ENCODE data around the gene IQSEC2. TPM values are rescaled to one million over a fixed set of nuclear protein-coding genes. Genes with fewer than 3 reads are reported as not detected.

The IQSEC2 gene
- total RNA-seq, 1 experiment from 2014 or later: 20.7 TPM

- CTCF ChIA-PET: interaction anchor here (1.6 kb wide), 1 partner anchor 236 kb away, joined by 3 read pairs; no protein-coding TSS in a partner anchor
- Histone ChIP-seq H3K4me1 (ENCODE audit: control insufficient read depth in 1 of 2, insufficient read depth in 2 of 2, low read length in 2 of 2) (no peaks in the 10 kb centered on the region), H4K20me1 (ENCODE audit: insufficient read depth) (no peaks in the 10 kb centered on the region), H3K9me2 (ENCODE audit: insufficient read depth) (no peaks in the 10 kb centered on the region), H3K27me3 (ENCODE audit: insufficient read depth, low read length) (no peaks in the 10 kb centered on the region), H3K9ac (ENCODE audit: low read length) (no peak overlapping the region), H3K36me3 (ENCODE audit: control insufficient read depth in 1 of 2, insufficient read depth in 2 of 2, low read length in 2 of 2) (no peaks in the 10 kb centered on the region), H3K79me2 (ENCODE audit: insufficient read depth, low read length) (no peaks in the 10 kb centered on the region), H2AFZ (ENCODE audit: low read depth, low read length, poor library complexity, severe bottlenecking) (no peak overlapping the region), H3K4me3 (replicated peaks in 1 of 2; ENCODE audit: low read depth in 1 of 2, low read length in 2 of 2) (no peak overlapping the region), H3K4me2 (ENCODE audit: low read length) (no peak overlapping the region), H3K27ac (ENCODE audit: low read depth, low read length) (no peak overlapping the region), H3K9me3 (ENCODE audit: control insufficient read depth in 1 of 2, insufficient read depth in 1 of 2, low read depth in 1 of 2, low read length in 2 of 2) (no peaks in the 10 kb centered on the region)
- DNase-seq (ENCODE audit: low read depth, low spot score) (no peak), ATAC-seq (no peak)
- intact Hi-C loops (cut with micrococcal nuclease): no loop called here
- POLR2A ChIA-PET: no interaction called here
- TF ChIP-seq SRF (IDR thresholded peaks at IDR 0.05; ENCODE audit: low read depth): no peak
- TF ChIP-seq POLR2AphosphoS5 (IDR thresholded peaks at IDR 0.05; ENCODE audit: low read depth, low read length): no peak
- TF ChIP-seq EZH2 (IDR thresholded peaks at IDR 0.05): no peak
- TF ChIP-seq FOSL1 (IDR thresholded peaks at IDR 0.05; ENCODE audit: low read depth): no peak
- no peak for TF ChIP-seq POLR2A (IDR thresholded peaks at IDR 0.05; ENCODE audit: borderline replicate concordance, extremely low read depth, insufficient read depth, insufficient read length)
- no peak for TF ChIP-seq ZBTB33 (IDR thresholded peaks at IDR 0.05; ENCODE audit: extremely low read depth, insufficient replicate concordance, low read length)
- TF ChIP-seq MAX (IDR thresholded peaks at IDR 0.05): no peak
- no peak for TF ChIP-seq TCF7L2 (IDR thresholded peaks at IDR 0.05; ENCODE audit: borderline replicate concordance, extremely low read depth, insufficient read depth, insufficient read length)
- no peak for TF ChIP-seq ATF3 (IDR thresholded peaks at IDR 0.05)
- no peak for TF ChIP-seq ZFX (IDR thresholded peaks at IDR 0.05)
- TF ChIP-seq SP1 (IDR thresholded peaks at IDR 0.05; ENCODE audit: low read depth): no peak
- TF ChIP-seq SIN3A (IDR thresholded peaks at IDR 0.05; ENCODE audit: low read depth): no peak
- RAD21 ChIA-PET (ENCODE audit: low non-redundant PET in 1 of 2, low total read pairs in 2 of 2, uncharacterized antibody in 2 of 2, unreplicated experiment in 2 of 2): no interaction called here
- BruUV-seq (replicated peaks): no TSS peak
Measured at GRCh38 chrX:53246231-53246630, 35.2 kb downstream of the IQSEC2 start.

Data from HCT116 (cell line).